Measurements from ENCODE around the gene THSD4. TPM values are rescaled to one million over a fixed set of nuclear protein-coding genes. Genes with fewer than 3 reads are reported as not detected.

Gene THSD4
- total RNA-seq, 1 donor from 2014 or later: 2.5 TPM

DNA sequence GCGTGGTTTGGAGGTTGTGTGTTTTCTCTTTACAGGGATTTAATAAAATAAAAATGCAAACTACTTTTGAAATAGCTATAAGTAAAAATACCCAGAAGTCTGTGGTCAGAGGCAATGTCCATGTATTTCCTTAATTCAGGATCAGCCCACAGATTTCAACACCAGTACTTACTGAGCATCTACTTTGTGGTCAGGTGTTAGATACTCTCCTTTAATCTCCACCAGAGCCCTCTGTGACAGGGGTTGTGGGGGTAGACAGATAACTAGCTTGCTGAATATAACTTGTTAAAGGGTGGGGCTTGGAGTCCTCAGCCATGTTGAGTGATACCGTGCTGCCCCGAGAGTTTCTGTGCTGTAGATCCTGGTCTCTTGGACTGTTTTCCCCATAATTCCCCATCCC lies 451.0 kb downstream of the THSD4 start:
- H3K4me2 ChIP-seq (ENCODE audit: low read length): no peak overlapping the region

DNA sequence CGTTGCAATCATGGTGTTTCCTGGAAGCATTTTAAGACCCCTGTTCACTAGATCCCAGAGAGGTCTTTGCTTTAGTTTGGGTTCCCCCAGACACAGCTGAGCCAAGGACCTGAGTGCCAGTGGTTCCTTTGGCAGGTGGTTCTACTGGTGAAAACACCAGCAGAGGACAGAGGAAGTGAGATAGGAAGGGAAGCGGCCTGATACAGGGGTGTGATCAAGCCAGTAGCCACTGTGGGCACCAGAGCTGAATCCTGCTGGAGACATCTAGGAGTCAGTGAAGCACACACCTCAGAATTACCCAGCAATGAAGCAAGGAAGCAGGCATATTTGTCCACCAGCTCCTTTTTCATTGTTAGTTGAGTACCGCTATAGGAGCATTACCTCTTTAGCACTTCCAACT lies 451.9 kb downstream of the THSD4 start:
- H3K27ac ChIP-seq (ENCODE audit: low read depth, low read length): no peak overlapping the region
- Mint-ChIP-seq H3K9me3 (ENCODE audit: unreplicated experiment) (peaks cover 3% of the 10 kb centered on the region), H3K36me3 (ENCODE audit: low read depth, unreplicated experiment) (no peaks in the 10 kb centered on the region), H3K4me1 (ENCODE audit: low read depth, unreplicated experiment) (peaks cover 6% of the 10 kb centered on the region), H3K4me3 (ENCODE audit: unreplicated experiment) (no peak overlapping the region), H3K27me3 (ENCODE audit: low read depth, unreplicated experiment) (peaks cover 1% of the 10 kb centered on the region), H3K27ac (ENCODE audit: unreplicated experiment) (no peak overlapping the region)
- H3K4me1 ChIP-seq (ENCODE audit: insufficient read depth, low read length): peaks cover 3% of the 10 kb centered on the region
- peaks cover 32% of the 10 kb centered on the region for H3K27me3 ChIP-seq (ENCODE audit: insufficient read depth, low read length)
- no peak overlapping the region for H3K4me2 ChIP-seq (ENCODE audit: low read length)
- H2AFZ ChIP-seq (ENCODE audit: low read depth, low read length): no peak overlapping the region
- H3K79me2 ChIP-seq (ENCODE audit: insufficient read depth, low read length): no peaks in the 10 kb centered on the region
- peaks cover 6% of the 10 kb centered on the region for H4K20me1 ChIP-seq (ENCODE audit: insufficient read depth, low read length)
- DNase-seq (ENCODE audit: low read depth): no peak
- H3K36me3 ChIP-seq (ENCODE audit: insufficient read depth, low read length): no peaks in the 10 kb centered on the region
- no peak for TF ChIP-seq CTCF (IDR thresholded peaks at IDR 0.05; ENCODE audit: insufficient read depth, low read depth, low read length)
- no peak for TF ChIP-seq EZH2 (IDR thresholded peaks at IDR 0.05; ENCODE audit: insufficient read depth, low read length)
- H3K9me3 ChIP-seq (ENCODE audit: insufficient read depth, low read depth, low read length): no peaks in the 10 kb centered on the region
- FAIRE-seq: no peak
- H3K9ac ChIP-seq (ENCODE audit: low read length): no peak overlapping the region
- no peak overlapping the region for H3K4me3 ChIP-seq (ENCODE audit: insufficient read depth, low read depth, low read length)

More for the DNA sequence above, 451.0 kb downstream of the THSD4 start:
- peaks cover 2% of the 10 kb centered on the region for H3K27me3 Mint-ChIP-seq (ENCODE audit: low read depth, unreplicated experiment)
- H3K27ac Mint-ChIP-seq (ENCODE audit: unreplicated experiment): no peak overlapping the region
- no peak overlapping the region for H2AFZ ChIP-seq (ENCODE audit: low read depth, low read length)
- no peak overlapping the region for H3K27ac ChIP-seq (ENCODE audit: low read depth, low read length)
- peaks cover 30% of the 10 kb centered on the region for H3K27me3 ChIP-seq (ENCODE audit: insufficient read depth, low read length)
- H3K9ac ChIP-seq (ENCODE audit: low read length): no peak overlapping the region
- TF ChIP-seq CTCF (IDR thresholded peaks at IDR 0.05; ENCODE audit: insufficient read depth, low read depth, low read length) (no peak), EZH2 (IDR thresholded peaks at IDR 0.05; ENCODE audit: insufficient read depth, low read length) (no peak)
- H3K36me3 Mint-ChIP-seq (ENCODE audit: low read depth, unreplicated experiment): no peaks in the 10 kb centered on the region
- H3K9me3 Mint-ChIP-seq (ENCODE audit: unreplicated experiment): peaks cover 3% of the 10 kb centered on the region
- no peaks in the 10 kb centered on the region for H3K36me3 ChIP-seq (ENCODE audit: insufficient read depth, low read length)
- H3K4me1 Mint-ChIP-seq (ENCODE audit: low read depth, unreplicated experiment): peaks cover 13% of the 10 kb centered on the region
- H4K20me1 ChIP-seq (ENCODE audit: insufficient read depth, low read length): peaks cover 8% of the 10 kb centered on the region
- no peaks in the 10 kb centered on the region for H3K79me2 ChIP-seq (ENCODE audit: insufficient read depth, low read length)
- peaks cover 9% of the 10 kb centered on the region for H3K4me1 ChIP-seq (ENCODE audit: insufficient read depth, low read length)
- H3K4me3 ChIP-seq (ENCODE audit: insufficient read depth, low read depth, low read length): no peak overlapping the region
- FAIRE-seq (no peak), DNase-seq (ENCODE audit: low read depth) (no peak)
- H3K4me3 Mint-ChIP-seq (ENCODE audit: unreplicated experiment): no peak overlapping the region
- no peaks in the 10 kb centered on the region for H3K9me3 ChIP-seq (ENCODE audit: insufficient read depth, low read depth, low read length)

DNA sequence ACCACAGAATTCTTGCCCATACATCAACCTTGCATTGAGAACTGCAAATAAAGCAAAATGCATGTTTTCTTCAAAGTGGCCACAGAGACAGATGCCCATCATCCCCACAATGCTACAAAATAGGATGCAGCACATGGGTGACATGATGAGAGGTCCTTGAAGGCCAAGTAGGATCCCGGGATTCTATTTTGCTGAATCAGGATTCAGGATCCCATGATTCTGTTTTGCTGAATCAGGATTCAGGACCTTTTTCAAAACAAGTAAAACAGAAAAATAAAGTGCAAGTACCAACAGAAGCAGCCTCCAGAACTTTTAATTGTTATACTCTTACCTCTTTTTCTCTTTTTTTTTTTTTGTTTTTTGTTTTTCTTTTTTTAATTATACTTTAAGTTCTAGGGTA lies 453.0 kb downstream of the THSD4 start:
- no peaks in the 10 kb centered on the region for H3K36me3 ChIP-seq (ENCODE audit: insufficient read depth, low read length)
- H3K4me1 ChIP-seq (ENCODE audit: insufficient read depth, low read length): peaks cover 6% of the 10 kb centered on the region
- no peak for TF ChIP-seq EZH2 (IDR thresholded peaks at IDR 0.05; ENCODE audit: insufficient read depth, low read length)
- TF ChIP-seq CTCF (IDR thresholded peaks at IDR 0.05; ENCODE audit: insufficient read depth, low read depth, low read length): no peak
- no peak overlapping the region for H2AFZ ChIP-seq (ENCODE audit: low read depth, low read length)
- no peak overlapping the region for H3K4me3 ChIP-seq (ENCODE audit: insufficient read depth, low read depth, low read length)
- Mint-ChIP-seq H3K27ac (ENCODE audit: unreplicated experiment) (no peak overlapping the region), H3K9me3 (ENCODE audit: unreplicated experiment) (peaks cover 3% of the 10 kb centered on the region), H3K4me3 (ENCODE audit: unreplicated experiment) (no peak overlapping the region), H3K36me3 (ENCODE audit: low read depth, unreplicated experiment) (no peaks in the 10 kb centered on the region), H3K27me3 (ENCODE audit: low read depth, unreplicated experiment) (no peaks in the 10 kb centered on the region), H3K4me1 (ENCODE audit: low read depth, unreplicated experiment) (peaks cover 10% of the 10 kb centered on the region)
- no peaks in the 10 kb centered on the region for H3K79me2 ChIP-seq (ENCODE audit: insufficient read depth, low read length)
- peaks cover 32% of the 10 kb centered on the region for H3K27me3 ChIP-seq (ENCODE audit: insufficient read depth, low read length)
- no peak overlapping the region for H3K9ac ChIP-seq (ENCODE audit: low read length)
- DNase-seq (ENCODE audit: low read depth) (no peak), FAIRE-seq (no peak)
- no peak overlapping the region for H3K4me2 ChIP-seq (ENCODE audit: low read length)
- no peaks in the 10 kb centered on the region for H3K9me3 ChIP-seq (ENCODE audit: insufficient read depth, low read depth, low read length)
- H4K20me1 ChIP-seq (ENCODE audit: insufficient read depth, low read length): peaks cover 3% of the 10 kb centered on the region
- no peak overlapping the region for H3K27ac ChIP-seq (ENCODE audit: low read depth, low read length)
